Activated T-helper 17 cell treated with anti-CD3 and anti-CD28 coated beads, Interleukin-2, amount 50 U/mL, for 72 hours (primary cell): Measurements from ENCODE around the gene NOBOX. TPM values are rescaled to one million over a fixed set of nuclear protein-coding genes. Genes with fewer than 3 reads are reported as not detected.
"Not testable (repeated sequence)": the region's sequence is repeated elsewhere in the genome, so short reads cannot be mapped to it uniquely, and the experiment has no call there.

ENCODE experiments used
- ATAC-seq: fragments of 150-1000 bp; cut with Tn5 transposase; replicated peaks from 2 replicates; pipeline ENCODE4 v1.10.0; 2021; ENCODE audit warnings: mild to moderate bottlenecking, moderate library complexity
- H3K27ac Mint-ChIP-seq: one replicate; pipeline ENCODE4 v1.8.0; 2022; ENCODE audit warnings: mixed read lengths
- H3K27me3 Mint-ChIP-seq: one replicate; pipeline ENCODE4 v1.8.0; 2022; ENCODE audit warnings: mixed read lengths
- H3K36me3 Mint-ChIP-seq: one replicate; pipeline ENCODE4 v1.8.0; 2022; ENCODE audit warnings: low read depth, mild to moderate bottlenecking, mixed read lengths
- H3K4me1 Mint-ChIP-seq: one replicate; pipeline ENCODE4 v1.8.0; 2022; ENCODE audit warnings: mixed read lengths
- H3K4me3 Mint-ChIP-seq: one replicate; pipeline ENCODE4 v1.8.0; 2022; ENCODE audit warnings: mild to moderate bottlenecking, mixed read lengths
- H3K9me3 Mint-ChIP-seq: one replicate; pipeline ENCODE4 v1.8.0; 2022; ENCODE audit warnings: mixed read lengths
- total RNA-seq, 2 donors: library from RNA; stranded (reverse); gene quantifications; one replicate each; pipeline ENCODE4 v1.2.3, GENCODE V29; 2022

Gene NOBOX
- total RNA-seq, 2 donors from 2014 or later, result not detected

- Mint-ChIP-seq H3K4me1 (peaks cover 7% of the 10 kb centered on the region), H3K4me3 (no peak overlapping the region), H3K9me3 (no peaks in the 10 kb centered on the region), H3K27me3 (no peaks in the 10 kb centered on the region), H3K27ac (no peak overlapping the region), H3K36me3 (peaks cover 21% of the 10 kb centered on the region)
- ATAC-seq, result no peak
Measured at GRCh38 chr7:144379776-144380384, 23.6 kb downstream of the NOBOX start.

- Mint-ChIP-seq H3K9me3 (no peaks in the 10 kb centered on the region), H3K27ac (no peak overlapping the region), H3K4me3 (no peak overlapping the region), H3K27me3 (no peaks in the 10 kb centered on the region), H3K36me3 (peaks cover 21% of the 10 kb centered on the region), H3K4me1 (no peaks in the 10 kb centered on the region)
- no peak for ATAC-seq
Measured at GRCh38 chr7:144378651-144379050, 24.8 kb downstream of the NOBOX start.

- not testable (repeated sequence) for H3K9me3 Mint-ChIP-seq, H3K27ac Mint-ChIP-seq, H3K4me1 Mint-ChIP-seq, H3K27me3 Mint-ChIP-seq, H3K36me3 Mint-ChIP-seq, H3K4me3 Mint-ChIP-seq
- ATAC-seq, result peak; percentile 35
Measured at GRCh38 chr7:144369221-144369620, 34.3 kb downstream of the NOBOX start.

- ATAC-seq, H3K4me3 Mint-ChIP-seq, H3K27ac Mint-ChIP-seq, H3K9me3 Mint-ChIP-seq, H3K36me3 Mint-ChIP-seq, H3K27me3 Mint-ChIP-seq, H3K4me1 Mint-ChIP-seq: not testable (repeated sequence)
Measured at GRCh38 chr7:144367250-144367649, 36.2 kb downstream of the NOBOX start.

- not testable (repeated sequence) for H3K4me1 Mint-ChIP-seq, H3K4me3 Mint-ChIP-seq, H3K27me3 Mint-ChIP-seq, H3K9me3 Mint-ChIP-seq, ATAC-seq, H3K36me3 Mint-ChIP-seq, H3K27ac Mint-ChIP-seq
Measured at GRCh38 chr7:144365523-144365922, 38.0 kb downstream of the NOBOX start.

DNA sequence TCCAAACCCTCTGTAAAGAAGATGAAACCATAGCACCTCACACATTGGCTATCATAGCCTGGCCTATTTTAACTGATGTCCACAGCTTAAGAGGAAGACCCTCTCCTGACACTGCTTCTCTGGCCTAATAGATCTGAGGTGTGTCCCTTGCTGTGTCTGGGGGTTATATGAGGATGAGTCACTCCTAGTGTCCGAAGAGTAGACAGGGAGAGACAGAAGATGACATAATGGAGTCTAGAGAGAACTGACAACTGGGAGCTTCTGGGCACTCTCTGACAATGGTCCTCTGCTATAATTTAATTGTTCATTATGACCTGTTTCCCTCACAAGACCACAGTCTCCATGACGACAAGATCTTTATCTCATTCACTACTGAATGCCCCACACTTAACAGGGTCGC lies 41.4 kb downstream of the NOBOX start:
- not testable (repeated sequence) for H3K4me3 Mint-ChIP-seq, H3K27ac Mint-ChIP-seq, H3K36me3 Mint-ChIP-seq, H3K27me3 Mint-ChIP-seq, H3K4me1 Mint-ChIP-seq, H3K9me3 Mint-ChIP-seq
- ATAC-seq, result peak; percentile 32

GRCh38 chr7:144356860-144357259 lies 46.6 kb downstream of the NOBOX start:
- H3K4me3 Mint-ChIP-seq, H3K4me1 Mint-ChIP-seq, H3K27me3 Mint-ChIP-seq, H3K36me3 Mint-ChIP-seq, H3K9me3 Mint-ChIP-seq, H3K27ac Mint-ChIP-seq, ATAC-seq: not testable (repeated sequence)

DNA sequence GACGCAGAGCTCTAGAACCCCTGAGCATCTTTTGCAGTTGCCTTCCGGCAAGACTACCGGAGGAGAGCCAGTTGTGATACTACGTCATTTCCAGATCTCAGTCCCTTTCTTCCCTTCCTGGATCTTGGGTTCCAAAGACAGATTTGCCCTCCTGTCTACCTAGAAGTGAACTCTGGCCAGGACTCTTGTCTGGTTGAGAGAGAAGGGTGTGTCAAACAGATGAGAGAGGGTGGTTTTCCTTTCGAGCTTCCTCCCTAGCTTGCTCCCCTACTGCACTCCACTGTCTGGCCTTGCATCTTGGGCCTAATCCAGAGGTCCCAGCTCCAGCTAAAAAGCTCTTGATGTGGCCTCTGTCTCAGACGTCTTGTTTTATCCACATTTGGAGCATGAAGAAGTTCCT lies 47.3 kb downstream of the NOBOX start:
- H3K9me3 Mint-ChIP-seq, H3K27me3 Mint-ChIP-seq, ATAC-seq, H3K27ac Mint-ChIP-seq, H3K4me3 Mint-ChIP-seq, H3K36me3 Mint-ChIP-seq, H3K4me1 Mint-ChIP-seq: not testable (repeated sequence)

DNA sequence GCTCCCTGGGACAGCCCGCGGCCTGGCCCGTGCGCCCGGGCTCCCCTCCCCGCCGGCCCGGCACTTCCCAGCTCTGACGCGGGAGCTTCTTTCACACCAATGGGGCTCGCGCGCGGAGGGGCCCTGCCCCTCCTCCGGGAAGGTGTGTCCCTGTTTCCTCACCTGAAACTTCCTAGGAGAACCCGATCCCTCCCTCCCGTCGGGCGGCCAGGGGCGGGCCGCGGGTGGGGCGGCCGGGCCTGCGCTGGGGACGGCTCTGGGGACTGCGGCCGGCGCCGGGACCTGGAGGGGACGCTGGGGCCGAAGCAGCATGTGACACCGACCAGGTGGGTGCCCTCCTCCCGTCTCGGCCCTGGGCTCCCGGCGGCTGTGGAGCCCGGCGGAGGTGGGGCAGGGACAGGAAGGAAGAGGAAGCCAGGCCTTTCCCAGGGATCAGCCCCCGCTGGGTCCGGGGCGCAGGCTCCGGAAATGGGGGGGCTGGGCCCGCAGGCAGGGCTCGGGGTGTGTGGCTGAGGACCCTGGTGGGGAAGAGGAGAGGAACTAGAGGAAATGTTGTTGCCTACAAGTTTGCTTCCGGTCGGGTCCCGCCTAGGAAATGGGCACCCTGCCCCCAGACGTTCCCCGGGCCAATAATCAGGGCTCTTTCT lies 48.2 kb downstream of the NOBOX start, which contains the start of gene ARHGEF5:
Gene ARHGEF5, plus strand, starts transcription at position 227 of the 647 bp plus-strand sequence. CDS start 7,268 bp downstream, outside the sequence.
- Mint-ChIP-seq H3K27ac (peak within 1 kb of the TSS; percentile 80), H3K4me3 (peak within 1 kb of the TSS; percentile 83)
- not testable (repeated sequence) for H3K27me3 Mint-ChIP-seq, H3K9me3 Mint-ChIP-seq, H3K36me3 Mint-ChIP-seq, H3K4me1 Mint-ChIP-seq
- peak; percentile 88 for ATAC-seq

DNA sequence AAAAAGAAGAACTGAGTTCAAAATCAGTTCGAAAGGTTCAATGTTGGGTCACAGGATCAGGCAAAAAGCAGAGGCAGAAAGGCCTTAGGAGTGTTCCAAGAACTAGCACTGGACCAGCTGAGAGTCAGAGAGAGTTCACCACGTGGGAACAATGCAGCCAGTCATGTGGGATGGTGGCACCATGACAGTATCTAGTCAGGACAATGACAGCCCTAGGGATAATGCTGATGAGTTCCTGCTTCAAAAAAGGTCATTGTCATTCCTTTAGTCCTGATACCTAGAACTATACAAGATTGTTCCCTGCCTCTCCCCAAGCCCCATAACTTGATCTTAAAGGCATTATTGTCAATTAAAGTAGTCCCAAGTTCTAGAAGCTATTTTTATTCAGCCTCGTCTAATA lies 51.8 kb downstream of the NOBOX start:
- H3K4me3 Mint-ChIP-seq, H3K27ac Mint-ChIP-seq, ATAC-seq, H3K9me3 Mint-ChIP-seq, H3K27me3 Mint-ChIP-seq, H3K36me3 Mint-ChIP-seq, H3K4me1 Mint-ChIP-seq: not testable (repeated sequence)

GRCh38 chr7:144348625-144349024 lies 54.9 kb downstream of the NOBOX start:
- not testable (repeated sequence) for H3K4me3 Mint-ChIP-seq, H3K27ac Mint-ChIP-seq, H3K9me3 Mint-ChIP-seq, H3K4me1 Mint-ChIP-seq, H3K27me3 Mint-ChIP-seq, H3K36me3 Mint-ChIP-seq
- ATAC-seq, result peak; percentile 87

Other genes with a start within 250 kb of the NOBOX start
- gene CTAGE4, start 220.2 kb downstream of the NOBOX start, total RNA-seq, result 1 to 10 TPM; 1.1 to 4.2 TPM
- 1 to 10 TPM; 1.1 to 5.1 TPM for gene ARHGEF35, start 207.9 kb downstream of the NOBOX start, total RNA-seq
- gene OR2A42, start 164.1 kb downstream of the NOBOX start, total RNA-seq, result not detected
- 1 to 10 TPM in 1 of 2 donors, under 1 TPM in 1; 0.80 to 5.3 TPM for gene OR2A7, start 138.9 kb downstream of the NOBOX start, total RNA-seq
- under 1 TPM; 0.28 to 0.61 TPM for gene CTAGE8, start 134.4 kb downstream of the NOBOX start, total RNA-seq
- under 1 TPM in 1 of 2 donors, not detected in 1; 0.05 TPM for gene OR2A1, start 91.3 kb downstream of the NOBOX start, total RNA-seq
- 10 to 100 TPM in 1 of 2 donors, 1 to 10 TPM in 1; 8.2 to 17.6 TPM for gene ARHGEF5, start 48.3 kb downstream of the NOBOX start, total RNA-seq